ENCODE data around the gene ARHGAP6. TPM values are rescaled to one million over a fixed set of nuclear protein-coding genes. Genes with fewer than 3 reads are reported as not detected.
"Not testable (repeated sequence)": the region's sequence is repeated elsewhere in the genome, so short reads cannot be mapped to it uniquely, and the experiment has no call there.

ARHGAP6 gene
- total RNA-seq, 1 donor from 2014 or later, result not detected

GRCh38 chrX:11528623-11529022 is 137.1 kb downstream of the ARHGAP6 start:
- intact Hi-C loops (cut with micrococcal nuclease), result no loop called here
- no peaks in the 10 kb centered on the region for H3K9me3 Mint-ChIP-seq

GRCh38 chrX:11525685-11526084 is 140.0 kb downstream of the ARHGAP6 start:
- Mint-ChIP-seq H3K27ac (no peak overlapping the region), H3K36me3 (ENCODE audit: low read depth) (no peaks in the 10 kb centered on the region), H3K4me1 (ENCODE audit: low read depth) (no peaks in the 10 kb centered on the region), H3K27me3 (ENCODE audit: low read depth) (peaks cover 4% of the 10 kb centered on the region), H3K9me3 (no peaks in the 10 kb centered on the region), H3K4me3 (ENCODE audit: low read depth) (no peak overlapping the region)
- intact Hi-C loops (cut with micrococcal nuclease), result no loop called here
- no peak for DNase-seq (ENCODE audit: low spot score)

More at GRCh38 chrX:11528623-11529022, 137.1 kb downstream of the ARHGAP6 start:
- DNase-seq (ENCODE audit: low spot score), result no peak
- H3K4me3 Mint-ChIP-seq (ENCODE audit: low read depth), result no peak overlapping the region
- H3K4me1 Mint-ChIP-seq (ENCODE audit: low read depth), result no peaks in the 10 kb centered on the region
- peaks cover 4% of the 10 kb centered on the region for H3K27me3 Mint-ChIP-seq (ENCODE audit: low read depth)
- H3K36me3 Mint-ChIP-seq (ENCODE audit: low read depth), result no peaks in the 10 kb centered on the region
- no peak overlapping the region for H3K27ac Mint-ChIP-seq

- H3K27me3 Mint-ChIP-seq (ENCODE audit: low read depth); H3K9me3 Mint-ChIP-seq; H3K4me1 Mint-ChIP-seq (ENCODE audit: low read depth); H3K4me3 Mint-ChIP-seq (ENCODE audit: low read depth); H3K27ac Mint-ChIP-seq; H3K36me3 Mint-ChIP-seq (ENCODE audit: low read depth); intact Hi-C loops (cut with micrococcal nuclease); DNase-seq (ENCODE audit: low spot score): not testable (repeated sequence)
Measured at GRCh38 chrX:11519234-11519633, 146.5 kb downstream of the ARHGAP6 start.

GRCh38 chrX:11509786-11510185 is 155.9 kb downstream of the ARHGAP6 start:
- H3K27ac Mint-ChIP-seq, result no peak overlapping the region
- H3K27me3 Mint-ChIP-seq (ENCODE audit: low read depth), result no peaks in the 10 kb centered on the region
- no peak overlapping the region for H3K4me3 Mint-ChIP-seq (ENCODE audit: low read depth)
- DNase-seq (ENCODE audit: low spot score), result no peak
- no peaks in the 10 kb centered on the region for H3K9me3 Mint-ChIP-seq
- H3K4me1 Mint-ChIP-seq (ENCODE audit: low read depth), result no peaks in the 10 kb centered on the region
- intact Hi-C loops (cut with micrococcal nuclease), result no loop called here
- H3K36me3 Mint-ChIP-seq (ENCODE audit: low read depth), result no peaks in the 10 kb centered on the region

- H3K27me3 Mint-ChIP-seq (ENCODE audit: low read depth), result no peaks in the 10 kb centered on the region
- DNase-seq (ENCODE audit: low spot score), result no peak
- no peak overlapping the region for H3K4me3 Mint-ChIP-seq (ENCODE audit: low read depth)
- no peaks in the 10 kb centered on the region for H3K36me3 Mint-ChIP-seq (ENCODE audit: low read depth)
- H3K27ac Mint-ChIP-seq, result no peak overlapping the region
- H3K9me3 Mint-ChIP-seq, result no peaks in the 10 kb centered on the region
- intact Hi-C loops (cut with micrococcal nuclease), result no loop called here
- H3K4me1 Mint-ChIP-seq (ENCODE audit: low read depth), result no peaks in the 10 kb centered on the region
Measured at GRCh38 chrX:11504234-11504633, 161.5 kb downstream of the ARHGAP6 start.

- intact Hi-C loops (cut with micrococcal nuclease), result no loop called here
- no peak overlapping the region for H3K27ac Mint-ChIP-seq
- no peaks in the 10 kb centered on the region for H3K27me3 Mint-ChIP-seq (ENCODE audit: low read depth)
- no peaks in the 10 kb centered on the region for H3K9me3 Mint-ChIP-seq
- H3K36me3 Mint-ChIP-seq (ENCODE audit: low read depth), result no peaks in the 10 kb centered on the region
- H3K4me3 Mint-ChIP-seq (ENCODE audit: low read depth), result no peak overlapping the region
- DNase-seq (ENCODE audit: low spot score), result no peak
- H3K4me1 Mint-ChIP-seq (ENCODE audit: low read depth), result no peaks in the 10 kb centered on the region
Measured at GRCh38 chrX:11499076-11500044, 166.4 kb downstream of the ARHGAP6 start.

- intact Hi-C loops (cut with micrococcal nuclease); H3K27ac Mint-ChIP-seq; H3K27me3 Mint-ChIP-seq (ENCODE audit: low read depth); H3K4me3 Mint-ChIP-seq (ENCODE audit: low read depth); H3K4me1 Mint-ChIP-seq (ENCODE audit: low read depth); DNase-seq (ENCODE audit: low spot score); H3K9me3 Mint-ChIP-seq; H3K36me3 Mint-ChIP-seq (ENCODE audit: low read depth): not testable (repeated sequence)
Measured at GRCh38 chrX:11491375-11491774, 174.3 kb downstream of the ARHGAP6 start.

GRCh38 chrX:11484290-11484689 is 181.4 kb downstream of the ARHGAP6 start:
- no peak overlapping the region for H3K4me3 Mint-ChIP-seq (ENCODE audit: low read depth)

GRCh38 chrX:11481035-11481434 is 184.7 kb downstream of the ARHGAP6 start:
- intact Hi-C loops (cut with micrococcal nuclease), result no loop called here
- Mint-ChIP-seq H3K27ac (no peak overlapping the region), H3K4me3 (ENCODE audit: low read depth) (no peak overlapping the region), H3K36me3 (ENCODE audit: low read depth) (no peaks in the 10 kb centered on the region), H3K4me1 (ENCODE audit: low read depth) (no peaks in the 10 kb centered on the region), H3K9me3 (no peaks in the 10 kb centered on the region), H3K27me3 (ENCODE audit: low read depth) (no peaks in the 10 kb centered on the region)
- DNase-seq (ENCODE audit: low spot score), result no peak

More at GRCh38 chrX:11484290-11484689, 181.4 kb downstream of the ARHGAP6 start:
- DNase-seq (ENCODE audit: low spot score), result no peak
- H3K36me3 Mint-ChIP-seq (ENCODE audit: low read depth), result no peaks in the 10 kb centered on the region
- H3K27me3 Mint-ChIP-seq (ENCODE audit: low read depth), result no peaks in the 10 kb centered on the region
- H3K9me3 Mint-ChIP-seq, result no peaks in the 10 kb centered on the region
- no peak overlapping the region for H3K27ac Mint-ChIP-seq
- H3K4me1 Mint-ChIP-seq (ENCODE audit: low read depth), result no peaks in the 10 kb centered on the region
- intact Hi-C loops (cut with micrococcal nuclease), result no loop called here

- Mint-ChIP-seq H3K9me3 (no peaks in the 10 kb centered on the region), H3K4me3 (ENCODE audit: low read depth) (no peak overlapping the region), H3K27me3 (ENCODE audit: low read depth) (no peaks in the 10 kb centered on the region), H3K4me1 (ENCODE audit: low read depth) (no peaks in the 10 kb centered on the region), H3K27ac (no peak overlapping the region), H3K36me3 (ENCODE audit: low read depth) (no peaks in the 10 kb centered on the region)
- intact Hi-C loops (cut with micrococcal nuclease), result no loop called here
- no peak for DNase-seq (ENCODE audit: low spot score)
Measured at GRCh38 chrX:11480626-11481025, 185.1 kb downstream of the ARHGAP6 start.

GRCh38 chrX:11478911-11479310 is 186.8 kb downstream of the ARHGAP6 start:
- Mint-ChIP-seq H3K9me3 (no peaks in the 10 kb centered on the region), H3K4me3 (ENCODE audit: low read depth) (no peak overlapping the region), H3K36me3 (ENCODE audit: low read depth) (no peaks in the 10 kb centered on the region), H3K27ac (no peak overlapping the region), H3K27me3 (ENCODE audit: low read depth) (no peaks in the 10 kb centered on the region), H3K4me1 (ENCODE audit: low read depth) (no peaks in the 10 kb centered on the region)
- no peak for DNase-seq (ENCODE audit: low spot score)
- intact Hi-C loops (cut with micrococcal nuclease), result no loop called here

GRCh38 chrX:11478026-11478425 is 187.7 kb downstream of the ARHGAP6 start:
- H3K36me3 Mint-ChIP-seq (ENCODE audit: low read depth), result no peaks in the 10 kb centered on the region
- H3K9me3 Mint-ChIP-seq, result no peaks in the 10 kb centered on the region
- intact Hi-C loops (cut with micrococcal nuclease), result no loop called here
- no peak overlapping the region for H3K27ac Mint-ChIP-seq
- DNase-seq (ENCODE audit: low spot score), result no peak
- H3K4me1 Mint-ChIP-seq (ENCODE audit: low read depth), result no peaks in the 10 kb centered on the region
- H3K27me3 Mint-ChIP-seq (ENCODE audit: low read depth), result no peaks in the 10 kb centered on the region
- H3K4me3 Mint-ChIP-seq (ENCODE audit: low read depth), result no peak overlapping the region

- Mint-ChIP-seq H3K9me3 (no peaks in the 10 kb centered on the region), H3K27me3 (ENCODE audit: low read depth) (no peaks in the 10 kb centered on the region), H3K4me3 (ENCODE audit: low read depth) (no peak overlapping the region), H3K36me3 (ENCODE audit: low read depth) (no peaks in the 10 kb centered on the region), H3K4me1 (ENCODE audit: low read depth) (no peaks in the 10 kb centered on the region), H3K27ac (no peak overlapping the region)
- no peak for DNase-seq (ENCODE audit: low spot score)
- intact Hi-C loops (cut with micrococcal nuclease), result no loop called here
Measured at GRCh38 chrX:11474576-11474975, 191.1 kb downstream of the ARHGAP6 start.

Measured in activated T-helper 2 cell treated with anti-CD3 and anti-CD28 coated beads, Interferon-gamma antibody, Interleukin-2, Interleukin-4, amounts not matched to agents 10 μg/mL and 5 μg/mL and 100 μg/mL, durations not matched to agents 14 hours and 24 hours and 36 hours (primary cell).